Stimulated activated CD4-positive, alpha-beta T cell treated with anti-CD3 and anti-CD28 coated beads, Interleukin-1b, Interleukin-23, amount 100 ng/mL, for 4 hours (primary cell): ENCODE data around the gene SMARCB1.
"Not testable (repeated sequence)": the region's sequence is repeated elsewhere in the genome, so short reads cannot be mapped to it uniquely, and the experiment has no call there.

Experiments
- DNase-seq, 2 donors: peaks; one replicate each; pipeline ENCODE4 v3.0.0-alpha.2; 2020; ENCODE audit warnings: low read depth in 2 of 2

The SMARCB1 gene

GRCh38 chr22:23846081-23846469, 59.3 kb downstream of the SMARCB1 start:
- no peak for DNase-seq

- DNase-seq: no peak
These were observed 60.6 kb downstream of the SMARCB1 start for GRCh38 chr22:23847310-23847920.

GRCh38 chr22:23847991-23848864, 61.5 kb downstream of the SMARCB1 start:
- no peak for DNase-seq

- DNase-seq: peak; percentile 86 to 89
These were observed 62.5 kb downstream of the SMARCB1 start for GRCh38 chr22:23849009-23850006.

- DNase-seq: no peak
These were observed 63.4 kb downstream of the SMARCB1 start for GRCh38 chr22:23850136-23850611.

- DNase-seq: no peak
These were observed 70.2 kb downstream of the SMARCB1 start for GRCh38 chr22:23856721-23857605.

- DNase-seq: peak; percentile 84 to 88
These were observed 71.1 kb downstream of the SMARCB1 start, which contains the start of gene SLC2A11 for GRCh38 chr22:23857606-23858483. TSS of gene SLC2A11 (plus strand) at chr22:23857875. CDS start at chr22:23858000, 125 bp downstream.

- DNase-seq: no peak
These were observed 71.7 kb downstream of the SMARCB1 start for GRCh38 chr22:23858484-23858815.

- DNase-seq: no peak
These were observed 72.4 kb downstream of the SMARCB1 start for GRCh38 chr22:23859201-23859600.

GRCh38 chr22:23860187-23860586, 73.4 kb downstream of the SMARCB1 start:
- DNase-seq: not testable (repeated sequence)

- no peak for DNase-seq
These were observed 75.3 kb downstream of the SMARCB1 start for GRCh38 chr22:23862103-23862502.

- DNase-seq: not testable (repeated sequence)
These were observed 77.9 kb downstream of the SMARCB1 start for GRCh38 chr22:23864499-23865154.

- no peak for DNase-seq
These were observed 81.8 kb downstream of the SMARCB1 start for GRCh38 chr22:23868580-23868979.

GRCh38 chr22:23874871-23875270, 88.1 kb downstream of the SMARCB1 start:
- DNase-seq: no peak

GRCh38 chr22:23875801-23876200, 89.0 kb downstream of the SMARCB1 start:
- DNase-seq: no peak

GRCh38 chr22:23877566-23877965, 90.8 kb downstream of the SMARCB1 start:
- no peak for DNase-seq

- no peak for DNase-seq
These were observed 91.5 kb downstream of the SMARCB1 start for GRCh38 chr22:23878219-23878618.

- DNase-seq: no peak
These were observed 95.6 kb downstream of the SMARCB1 start for GRCh38 chr22:23882370-23882769.

GRCh38 chr22:23883658-23884057, 96.9 kb downstream of the SMARCB1 start:
- no peak for DNase-seq
